ENCODE data around the gene MAGEB3. TPM values are rescaled to one million over a fixed set of nuclear protein-coding genes. Genes with fewer than 3 reads are reported as not detected.

Gene MAGEB3
- total RNA-seq, 6 experiments from 2014 or later, result not detected

- ATAC-seq, result peak in 1 of 4 donors; percentile 24
- TF ChIP-seq POLR2A (IDR thresholded peaks at IDR 0.05), result no peak
- TF ChIP-seq CTCF (IDR thresholded peaks at IDR 0.05), result peak in 1 of 4 donors; percentile 16
- DNase-seq, result no peak
- H3K4me1 ChIP-seq, result no peaks in the 10 kb centered on the region
- 5% methylated on average over 1 of the region's 1 CpG for WGBS (ENCODE audit: insufficient coverage, low coverage, low lambda C conversion rate, missing lambda C conversion rate)
- no peaks in the 10 kb centered on the region for H3K9me3 ChIP-seq
- intact Hi-C loops (cut with DNase I), result no loop called here
- peaks cover 0 to 7% of the 10 kb centered on the region in 2 donors for H3K27me3 ChIP-seq
- no peak overlapping the region for H3K4me3 ChIP-seq
- no peaks in the 10 kb centered on the region for H3K36me3 ChIP-seq
- H3K27ac ChIP-seq, result no peak overlapping the region
These were observed 34.1 kb upstream of the MAGEB3 start for GRCh38 chrX:30196322-30196721.

GRCh38 chrX:30212172-30212571 is 18.3 kb upstream of the MAGEB3 start:
- TF ChIP-seq CTCF (IDR thresholded peaks at IDR 0.05), result no peak
- TF ChIP-seq POLR2A (IDR thresholded peaks at IDR 0.05), result no peak
- H3K4me3 ChIP-seq, result no peak overlapping the region
- intact Hi-C loops (cut with DNase I), result no loop called here
- no peaks in the 10 kb centered on the region for H3K9me3 ChIP-seq
- H3K36me3 ChIP-seq, result no peaks in the 10 kb centered on the region
- WGBS (ENCODE audit: insufficient coverage, low coverage, low lambda C conversion rate, missing lambda C conversion rate), result 47% methylated on average over 2 of the region's 2 CpGs
- H3K27ac ChIP-seq, result no peak overlapping the region
- DNase-seq, result no peak
- no peaks in the 10 kb centered on the region for H3K27me3 ChIP-seq
- no peak for ATAC-seq
- H3K4me1 ChIP-seq, result no peaks in the 10 kb centered on the region

GRCh38 chrX:30215357-30215843 is 15.1 kb upstream of the MAGEB3 start, which contains the start of gene MAGEB2:
TSS of gene MAGEB2 (plus strand) at chrX:30215563. CDS start at chrX:30218581, 3,018 bp downstream.
- no peak for ATAC-seq

GRCh38 chrX:30217465-30217864 is 13.0 kb upstream of the MAGEB3 start:
- WGBS (ENCODE audit: insufficient coverage, low coverage, low lambda C conversion rate, missing lambda C conversion rate), result no CpG with 5 or more reads among the region's 1 CpG

More at GRCh38 chrX:30215357-30215843, 15.1 kb upstream of the MAGEB3 start, which contains the start of gene MAGEB2:
- intact Hi-C loops (cut with DNase I), result no loop called here
- Histone ChIP-seq H3K36me3 (no peaks in the 10 kb centered on the region), H3K9me3 (no peaks in the 10 kb centered on the region), H3K27ac (no peak within 1 kb of the TSS), H3K4me1 (no peaks in the 10 kb centered on the region), H3K27me3 (no peaks in the 10 kb centered on the region), H3K4me3 (no peak within 1 kb of the TSS)
- WGBS (ENCODE audit: insufficient coverage, low coverage, low lambda C conversion rate, missing lambda C conversion rate), result 80% methylated on average over 21 of the region's 29 CpGs
- DNase-seq, result no peak
- TF ChIP-seq POLR2A (IDR thresholded peaks at IDR 0.05), result no peak
- no peak for TF ChIP-seq CTCF (IDR thresholded peaks at IDR 0.05)

More at GRCh38 chrX:30217465-30217864, 13.0 kb upstream of the MAGEB3 start:
- no peaks in the 10 kb centered on the region for H3K9me3 ChIP-seq
- no peaks in the 10 kb centered on the region for H3K27me3 ChIP-seq
- H3K27ac ChIP-seq, result no peak overlapping the region
- intact Hi-C loops (cut with DNase I), result no loop called here
- DNase-seq, result no peak
- TF ChIP-seq POLR2A (IDR thresholded peaks at IDR 0.05) (no peak), CTCF (IDR thresholded peaks at IDR 0.05) (no peak)
- H3K36me3 ChIP-seq, result no peaks in the 10 kb centered on the region
- no peak for ATAC-seq
- H3K4me1 ChIP-seq, result no peaks in the 10 kb centered on the region
- H3K4me3 ChIP-seq, result no peak overlapping the region
